OCI-LY7 (cell line): ENCODE results near the gene CLEC2L. TPM values are rescaled to one million over a fixed set of nuclear protein-coding genes. Genes with fewer than 3 reads are reported as not detected.

Source experiments
- BruUV-seq: library from RNA; stranded (reverse); fragments of 400-500 nt; replicated peaks from 2 replicates; lab custom pipeline; 2021; lab: Mats Ljungman, UMichigan
- CTCF ChIA-PET: fragments of 300-600 bp; sonication (Branson Sonifier 250); formaldehyde crosslinking; loops from one replicate; lab custom pipeline; 2022; ENCODE audit warnings: antibody characterized with exemption; ENCODE audit not compliant: unreplicated experiment; lab: Charles Lee
- POLR2A ChIA-PET: fragments of 300-600 bp; sonication (Branson Sonifier 250); formaldehyde crosslinking; loops from one replicate; lab custom pipeline; 2022; ENCODE audit warnings: antibody characterized with exemption; lab: Charles Lee
- DNase-seq: peaks from one replicate; pipeline ENCODE4 v3.0.0-alpha.2; 2015; ENCODE audit warnings: low spot score
- H2AFZ ChIP-seq: fragments of 200-600 bp; sonication (generic), shearing (Covaris generic); 2 replicates; pipeline ENCODE4 v1.6.1; 2014; ENCODE audit warnings: mild to moderate bottlenecking, antibody characterized with exemption, low read length, moderate library complexity
- H3K27ac ChIP-seq: fragments of 200-600 bp; sonication (generic); 2 replicates; pipeline ENCODE4 v1.5.1; 2014; ENCODE audit warnings: mixed run types, low read depth, mild to moderate bottlenecking, moderate library complexity, low read length, inconsistent platforms; ENCODE audit not compliant: poor library complexity, severe bottlenecking
- H3K36me3 ChIP-seq: fragments of 200-600 bp; sonication (generic); 2 replicates; pipeline ENCODE4 v1.6.1; 2014; ENCODE audit warnings: mild to moderate bottlenecking, antibody characterized with exemption, low read length, moderate library complexity, mixed read lengths; ENCODE audit not compliant: insufficient read depth
- H3K4me1 ChIP-seq: fragments of 200-600 bp; sonication (generic); 2 replicates; pipeline ENCODE4 v1.5.1; 2014; ENCODE audit warnings: mild to moderate bottlenecking, low read length; ENCODE audit not compliant: insufficient read depth, poor library complexity, severe bottlenecking
- H3K4me2 ChIP-seq: fragments of 200-600 bp; sonication (generic); 2 replicates; pipeline ENCODE4 v1.6.1; 2014; ENCODE audit warnings: mild to moderate bottlenecking, low read length
- H3K4me3 ChIP-seq: fragments of 200-600 bp; sonication (generic); 2 replicates; pipeline ENCODE4 v1.5.1; 2014; ENCODE audit warnings: mild to moderate bottlenecking, low read depth, low read length; ENCODE audit not compliant: poor library complexity, severe bottlenecking
- H3K79me2 ChIP-seq: fragments of 200-600 bp; sonication (generic); 2 replicates; pipeline ENCODE4 v1.6.1; 2016; ENCODE audit warnings: low read depth, mild to moderate bottlenecking, low read length, moderate library complexity, mixed read lengths; ENCODE audit not compliant: insufficient read depth
- H3K9me2 ChIP-seq: fragments of 200-600 bp; sonication (generic); 2 replicates; pipeline ENCODE4 v1.6.1; 2016; ENCODE audit warnings: mild to moderate bottlenecking, low read length, mixed read lengths; ENCODE audit not compliant: insufficient read depth
- H3K9me3 ChIP-seq: fragments of 200-600 bp; sonication (generic); 2 replicates; pipeline ENCODE4 v1.6.1; 2014; ENCODE audit warnings: mild to moderate bottlenecking, mixed run types, low read length, mixed read lengths
- H4K20me1 ChIP-seq: fragments of 200-600 bp; sonication (generic); 2 replicates; pipeline ENCODE4 v1.6.1; 2014; ENCODE audit warnings: mild to moderate bottlenecking, antibody characterized with exemption, low read length, moderate library complexity, mixed read lengths; ENCODE audit not compliant: insufficient read depth
- CTCF ChIP-seq: fragments of 200-600 bp; sonication (generic); conservative IDR thresholded peaks from 2 replicates; pipeline ENCODE4 v1.5.1; 2014; ENCODE audit warnings: mild to moderate bottlenecking, antibody characterized with exemption, low read length, moderate library complexity, mixed read lengths
- EZH2phosphoT487 ChIP-seq: fragments of 200-600 bp; sonication (generic); IDR thresholded peaks from 2 replicates; pipeline ENCODE4 v1.6.1; 2018; ENCODE audit warnings: low read depth, borderline replicate concordance, mild to moderate bottlenecking, mixed run types, antibody characterized with exemption, low read length, moderate library complexity, mixed read lengths
- intact Hi-C: fragments of 100-400 bp; cut with micrococcal nuclease; formaldehyde crosslinking; loops from one replicate; pipeline ENCODE4 v1.10.0; 2022; ENCODE audit not compliant: unreplicated experiment
- total RNA-seq, 2 experiments: library from RNA; depleted of rRNA in 1 of 2; stranded (reverse); fragments of >200 nt in 1 of 2; shearing (Covaris generic) in 1 of 2; gene quantifications; 2 replicates each; pipeline ENCODE4 v1.2.3, GENCODE V29; 2014 to 2022

Gene CLEC2L
- total RNA-seq, 2 experiments from 2014 or later, result not detected

- no peaks in the 10 kb centered on the region for H3K9me3 ChIP-seq
- ChIA-PET POLR2A (interaction anchor here (0.7 kb wide), 1 partner anchor 57 kb away, joined by 3 read pairs; no protein-coding TSS in a partner anchor), CTCF (no interaction called here)
- no peak overlapping the region for H2AFZ ChIP-seq
- no peak for DNase-seq
- H3K4me1 ChIP-seq, result no peaks in the 10 kb centered on the region
- H4K20me1 ChIP-seq, result no peaks in the 10 kb centered on the region
- intact Hi-C loops, result no loop called here
- BruUV-seq, result no TSS peak
- H3K4me2 ChIP-seq, result no peak overlapping the region
- H3K27ac ChIP-seq, result no peak overlapping the region
- no peaks in the 10 kb centered on the region for H3K9me2 ChIP-seq
- H3K36me3 ChIP-seq, result no peaks in the 10 kb centered on the region
- no peak overlapping the region for H3K4me3 ChIP-seq
- TF ChIP-seq CTCF (no peak), EZH2phosphoT487 (no peak)
- H3K79me2 ChIP-seq, result no peaks in the 10 kb centered on the region
Observed at GRCh38 chr7:139532636-139533155, 9.2 kb downstream of the CLEC2L start.

GRCh38 chr7:139534096-139534495, 10.6 kb downstream of the CLEC2L start:
- Histone ChIP-seq H3K9me3 (no peaks in the 10 kb centered on the region), H3K36me3 (no peaks in the 10 kb centered on the region), H3K79me2 (no peaks in the 10 kb centered on the region), H3K4me2 (no peak overlapping the region), H4K20me1 (no peaks in the 10 kb centered on the region), H3K4me3 (no peak overlapping the region), H2AFZ (no peak overlapping the region), H3K4me1 (no peaks in the 10 kb centered on the region), H3K27ac (no peak overlapping the region), H3K9me2 (no peaks in the 10 kb centered on the region)
- intact Hi-C loops, result no loop called here
- no TSS peak for BruUV-seq
- TF ChIP-seq CTCF (no peak), EZH2phosphoT487 (no peak)
- CTCF ChIA-PET, result no interaction called here
- no peak for DNase-seq
- POLR2A ChIA-PET, result interaction anchor here (0.6 kb wide), 1 partner anchor 578 kb away, joined by 6 read pairs; no protein-coding TSS in a partner anchor

GRCh38 chr7:139534966-139535651, 11.6 kb downstream of the CLEC2L start:
- Histone ChIP-seq H3K4me1 (no peaks in the 10 kb centered on the region), H3K9me2 (no peaks in the 10 kb centered on the region), H3K4me3 (no peak overlapping the region), H3K9me3 (no peaks in the 10 kb centered on the region), H3K79me2 (no peaks in the 10 kb centered on the region), H3K4me2 (no peak overlapping the region), H4K20me1 (no peaks in the 10 kb centered on the region), H2AFZ (no peak overlapping the region), H3K27ac (no peak overlapping the region), H3K36me3 (no peaks in the 10 kb centered on the region)
- POLR2A ChIA-PET, result no interaction called here
- CTCF ChIA-PET, result no interaction called here
- no TSS peak for BruUV-seq
- no peak for DNase-seq
- TF ChIP-seq CTCF, result no peak
- TF ChIP-seq EZH2phosphoT487, result no peak
- intact Hi-C loops, result no loop called here
